ENCODE results near the gene MID1IP1.

The MID1IP1 gene

DNA sequence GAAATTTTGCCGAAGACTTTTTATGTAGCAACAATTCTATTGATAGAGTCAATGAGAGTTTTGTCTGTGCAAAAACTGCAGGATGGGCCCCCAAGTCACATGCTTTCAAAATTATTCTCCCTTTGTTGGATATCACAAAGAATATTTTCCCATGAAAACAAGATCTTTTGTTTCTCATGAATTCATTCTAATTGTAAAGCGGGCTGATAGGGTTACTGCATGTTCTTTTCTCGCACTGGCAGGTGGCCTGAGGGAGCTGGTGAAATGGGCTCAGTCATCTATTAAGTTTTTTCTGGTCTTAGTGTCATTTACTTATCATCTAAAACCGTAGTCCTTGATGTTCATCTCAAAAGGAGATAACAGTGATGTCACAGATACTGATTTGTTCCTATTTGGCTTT, 44.2 kb downstream of the MID1IP1 start:
- H3K4me3 ChIP-seq (ENCODE audit: low read length): no peak overlapping the region
- DNase-seq (ENCODE audit: low read depth, low spot score): no peak
- H3K9me3 ChIP-seq (ENCODE audit: control insufficient read depth, insufficient read depth, low read length): no peaks in the 10 kb centered on the region
- no peaks in the 10 kb centered on the region for H3K4me1 ChIP-seq (ENCODE audit: control insufficient read depth, insufficient read depth, low read length)
- WGBS (ENCODE audit: insufficient coverage, insufficient read length): no CpG with 5 or more reads among the region's 4 CpGs
- H3K27me3 ChIP-seq (ENCODE audit: control insufficient read depth, insufficient read depth, low read length): no peaks in the 10 kb centered on the region
- no peaks in the 10 kb centered on the region for H3K36me3 ChIP-seq (ENCODE audit: control insufficient read depth, insufficient read depth, low read length)
- H3K27ac ChIP-seq (ENCODE audit: low read length): no peak overlapping the region

GRCh38 chrX:38847206-38847902, 46.1 kb downstream of the MID1IP1 start:
- Histone ChIP-seq H3K27ac (ENCODE audit: low read length) (no peak overlapping the region), H3K9me3 (ENCODE audit: control insufficient read depth, insufficient read depth, low read length) (no peaks in the 10 kb centered on the region), H3K4me1 (ENCODE audit: control insufficient read depth, insufficient read depth, low read length) (no peaks in the 10 kb centered on the region), H3K4me3 (ENCODE audit: low read length) (no peak overlapping the region), H3K27me3 (ENCODE audit: control insufficient read depth, insufficient read depth, low read length) (no peaks in the 10 kb centered on the region), H3K36me3 (ENCODE audit: control insufficient read depth, insufficient read depth, low read length) (no peaks in the 10 kb centered on the region)
- DNase-seq (ENCODE audit: low read depth, low spot score): no peak
- no CpG with 5 or more reads among the region's 5 CpGs for WGBS (ENCODE audit: insufficient coverage, insufficient read length)

DNA sequence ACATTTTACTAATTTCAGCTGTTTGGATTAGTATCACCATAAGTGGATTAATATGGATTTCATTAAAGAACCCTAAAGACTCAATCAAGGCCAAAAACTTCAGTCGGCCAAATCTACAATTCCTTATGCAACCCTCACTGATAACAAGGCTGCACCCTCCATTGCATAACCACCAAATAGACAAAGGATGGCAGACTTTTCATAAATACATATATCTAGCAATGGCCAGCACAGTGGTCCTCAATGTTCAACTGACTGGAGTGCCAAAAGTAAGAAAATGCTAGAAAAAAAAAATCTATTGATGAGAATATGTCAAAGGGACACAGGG, 46.6 kb downstream of the MID1IP1 start:
- Histone ChIP-seq H3K4me1 (ENCODE audit: control insufficient read depth, insufficient read depth, low read length) (no peaks in the 10 kb centered on the region), H3K27ac (ENCODE audit: low read length) (no peak overlapping the region), H3K27me3 (ENCODE audit: control insufficient read depth, insufficient read depth, low read length) (no peaks in the 10 kb centered on the region), H3K9me3 (ENCODE audit: control insufficient read depth, insufficient read depth, low read length) (no peaks in the 10 kb centered on the region), H3K36me3 (ENCODE audit: control insufficient read depth, insufficient read depth, low read length) (no peaks in the 10 kb centered on the region), H3K4me3 (ENCODE audit: low read length) (no peak overlapping the region)
- no peak for DNase-seq (ENCODE audit: low read depth, low spot score)
- WGBS (ENCODE audit: insufficient coverage, insufficient read length): no CpG with 5 or more reads among the region's 1 CpG

- Histone ChIP-seq H3K36me3 (ENCODE audit: control insufficient read depth, insufficient read depth, low read length) (no peaks in the 10 kb centered on the region), H3K9me3 (ENCODE audit: control insufficient read depth, insufficient read depth, low read length) (no peaks in the 10 kb centered on the region), H3K4me3 (ENCODE audit: low read length) (no peak overlapping the region), H3K27ac (ENCODE audit: low read length) (no peak overlapping the region), H3K4me1 (ENCODE audit: control insufficient read depth, insufficient read depth, low read length) (no peaks in the 10 kb centered on the region), H3K27me3 (ENCODE audit: control insufficient read depth, insufficient read depth, low read length) (no peaks in the 10 kb centered on the region)
- no CpG with 5 or more reads among the region's 7 CpGs for WGBS (ENCODE audit: insufficient coverage, insufficient read length)
- DNase-seq (ENCODE audit: low read depth, low spot score): no peak
These were observed 47.6 kb downstream of the MID1IP1 start for GRCh38 chrX:38848671-38849455.

DNA sequence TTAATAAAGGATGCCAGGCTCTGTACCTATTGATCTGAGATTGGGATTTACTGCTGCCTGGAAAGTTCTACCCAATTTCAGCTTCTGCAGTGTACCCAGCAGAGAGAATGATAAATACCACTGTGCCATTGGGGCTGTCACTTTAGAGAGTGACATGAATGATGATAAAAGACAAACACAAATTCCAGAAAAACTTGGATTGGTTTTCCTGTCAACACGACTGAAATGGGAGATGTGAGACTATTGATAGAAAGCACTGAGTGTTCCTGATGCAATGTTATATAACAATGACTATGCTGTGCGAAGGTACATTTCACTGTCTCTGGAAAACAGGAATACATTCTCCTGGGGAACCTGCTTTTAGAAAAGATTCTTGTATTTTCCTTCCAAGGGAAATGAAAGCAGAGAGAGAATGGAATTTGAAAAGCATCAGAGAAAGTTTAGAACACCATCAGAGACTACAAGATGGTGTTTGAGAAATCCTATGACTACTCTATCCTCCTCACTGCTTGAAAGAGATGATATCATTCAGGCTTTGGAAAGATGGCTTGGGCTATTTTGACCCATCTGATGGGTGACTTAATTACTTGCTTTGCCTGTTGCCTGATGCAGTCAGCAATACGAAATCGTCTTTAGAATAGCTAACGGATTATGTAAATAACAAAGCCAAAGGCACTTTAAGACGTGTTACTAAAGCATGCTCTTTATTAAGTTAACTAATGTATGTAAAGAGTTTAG, 49.7 kb downstream of the MID1IP1 start:
- no peaks in the 10 kb centered on the region for H3K4me1 ChIP-seq (ENCODE audit: control insufficient read depth, insufficient read depth, low read length)
- DNase-seq (ENCODE audit: low read depth, low spot score): no peak
- H3K27me3 ChIP-seq (ENCODE audit: control insufficient read depth, insufficient read depth, low read length): no peaks in the 10 kb centered on the region
- no peaks in the 10 kb centered on the region for H3K9me3 ChIP-seq (ENCODE audit: control insufficient read depth, insufficient read depth, low read length)
- no CpG with 5 or more reads among the region's 6 CpGs for WGBS (ENCODE audit: insufficient coverage, insufficient read length)
- H3K36me3 ChIP-seq (ENCODE audit: control insufficient read depth, insufficient read depth, low read length): no peaks in the 10 kb centered on the region
- no peak overlapping the region for H3K27ac ChIP-seq (ENCODE audit: low read length)
- H3K4me3 ChIP-seq (ENCODE audit: low read length): no peak overlapping the region

DNA sequence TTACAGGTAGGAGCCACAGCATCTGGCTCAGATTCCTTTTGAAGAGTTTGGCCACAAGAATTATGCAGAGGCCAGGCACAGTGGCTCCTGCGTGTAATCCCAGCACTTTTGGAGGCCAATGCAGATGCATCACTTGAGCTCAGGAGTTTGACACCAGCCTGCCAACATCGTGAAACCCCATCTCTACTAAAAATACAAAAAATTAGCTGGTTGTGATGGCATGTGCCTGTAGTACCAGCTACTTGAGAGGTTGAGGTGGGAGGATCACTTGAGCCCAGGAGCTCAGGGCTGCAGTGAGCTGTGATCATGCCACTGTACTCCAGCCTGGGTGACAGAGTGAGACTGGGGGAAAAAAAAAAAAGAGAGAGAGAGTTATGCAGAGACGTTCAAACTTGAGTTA, 53.0 kb downstream of the MID1IP1 start:
- Histone ChIP-seq H3K4me1 (ENCODE audit: control insufficient read depth, insufficient read depth, low read length) (no peaks in the 10 kb centered on the region), H3K27me3 (ENCODE audit: control insufficient read depth, insufficient read depth, low read length) (no peaks in the 10 kb centered on the region), H3K36me3 (ENCODE audit: control insufficient read depth, insufficient read depth, low read length) (no peaks in the 10 kb centered on the region), H3K4me3 (ENCODE audit: low read length) (no peak overlapping the region), H3K9me3 (ENCODE audit: control insufficient read depth, insufficient read depth, low read length) (no peaks in the 10 kb centered on the region), H3K27ac (ENCODE audit: low read length) (no peak overlapping the region)
- no CpG with 5 or more reads among the region's 3 CpGs for WGBS (ENCODE audit: insufficient coverage, insufficient read length)
- DNase-seq (ENCODE audit: low read depth, low spot score): no peak

All from iPS DF 6.9 (cell line).